Glutamatergic neuron (in vitro differentiated cells): ENCODE measurements around the gene FAM228A. TPM values are rescaled to one million over a fixed set of nuclear protein-coding genes. Genes with fewer than 3 reads are reported as not detected.
"Not testable (repeated sequence)": the region's sequence is repeated elsewhere in the genome, so short reads cannot be mapped to it uniquely, and the experiment has no call there.

Experiments used
- DNase-seq: peaks from one replicate; pipeline ENCODE4 v3.0.0; 2022
- H3K27ac Mint-ChIP-seq: one replicate; pipeline ENCODE4 v1.8.0; 2020; ENCODE audit warnings: mild to moderate bottlenecking, mixed read lengths, inconsistent platforms; ENCODE audit not compliant: unreplicated experiment
- H3K27me3 Mint-ChIP-seq: one replicate; pipeline ENCODE4 v1.8.0; 2020; ENCODE audit warnings: mild to moderate bottlenecking, moderate library complexity, mixed read lengths, inconsistent platforms; ENCODE audit not compliant: unreplicated experiment
- H3K36me3 Mint-ChIP-seq: one replicate; pipeline ENCODE4 v1.8.0; 2020; ENCODE audit warnings: mild to moderate bottlenecking, mixed read lengths, inconsistent platforms; ENCODE audit not compliant: unreplicated experiment
- H3K4me1 Mint-ChIP-seq: one replicate; pipeline ENCODE4 v1.8.0; 2020; ENCODE audit warnings: mild to moderate bottlenecking, low read depth, mixed read lengths, inconsistent platforms; ENCODE audit not compliant: unreplicated experiment
- H3K4me3 Mint-ChIP-seq: one replicate; pipeline ENCODE4 v1.8.0; 2020; ENCODE audit warnings: mild to moderate bottlenecking, mixed read lengths, inconsistent platforms; ENCODE audit not compliant: unreplicated experiment
- H3K9me3 Mint-ChIP-seq: one replicate; pipeline ENCODE4 v1.8.0; 2020; ENCODE audit warnings: mild to moderate bottlenecking, moderate library complexity, mixed read lengths, inconsistent platforms; ENCODE audit not compliant: unreplicated experiment
- long read RNA-seq: library from polyadenylated mRNA; unstranded; transcript quantifications from one replicate; pipeline ENCODE4 v2.0.0, GENCODE V29; 2020; ENCODE audit not compliant: unreplicated experiment
- total RNA-seq: library from RNA; stranded (reverse); fragmentation: NEBNext Ultra II Directional; extraction: Animal tissue kit (Norgen Biotek cat#: 25700); gene quantifications from one replicate; pipeline ENCODE4 v1.2.1, GENCODE V29; 2021; ENCODE audit not compliant: unreplicated experiment
- TF ChIP-seq, protein P1 (sequence below): fragments of 200-600 bp; sonication (generic); IDR thresholded peaks from one replicate; pipeline ENCODE4 v1.5.0; 2021; ENCODE audit not compliant: partially characterized antibody, unreplicated experiment

FAM228A gene
- total RNA-seq, result 0.69 TPM
- long read RNA-seq, result 0 reads

- peaks cover 4% of the 10 kb centered on the region for H3K36me3 Mint-ChIP-seq
- peaks cover 2% of the 10 kb centered on the region for H3K27me3 Mint-ChIP-seq
- TF ChIP-seq, protein P1, sequence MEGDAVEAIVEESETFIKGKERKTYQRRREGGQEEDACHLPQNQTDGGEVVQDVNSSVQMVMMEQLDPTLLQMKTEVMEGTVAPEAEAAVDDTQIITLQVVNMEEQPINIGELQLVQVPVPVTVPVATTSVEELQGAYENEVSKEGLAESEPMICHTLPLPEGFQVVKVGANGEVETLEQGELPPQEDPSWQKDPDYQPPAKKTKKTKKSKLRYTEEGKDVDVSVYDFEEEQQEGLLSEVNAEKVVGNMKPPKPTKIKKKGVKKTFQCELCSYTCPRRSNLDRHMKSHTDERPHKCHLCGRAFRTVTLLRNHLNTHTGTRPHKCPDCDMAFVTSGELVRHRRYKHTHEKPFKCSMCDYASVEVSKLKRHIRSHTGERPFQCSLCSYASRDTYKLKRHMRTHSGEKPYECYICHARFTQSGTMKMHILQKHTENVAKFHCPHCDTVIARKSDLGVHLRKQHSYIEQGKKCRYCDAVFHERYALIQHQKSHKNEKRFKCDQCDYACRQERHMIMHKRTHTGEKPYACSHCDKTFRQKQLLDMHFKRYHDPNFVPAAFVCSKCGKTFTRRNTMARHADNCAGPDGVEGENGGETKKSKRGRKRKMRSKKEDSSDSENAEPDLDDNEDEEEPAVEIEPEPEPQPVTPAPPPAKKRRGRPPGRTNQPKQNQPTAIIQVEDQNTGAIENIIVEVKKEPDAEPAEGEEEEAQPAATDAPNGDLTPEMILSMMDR, result no peak
- H3K27ac Mint-ChIP-seq, result no peak within 1 kb of the TSS
- H3K9me3 Mint-ChIP-seq, result no peaks in the 10 kb centered on the region
- no peaks in the 10 kb centered on the region for H3K4me1 Mint-ChIP-seq
- no peak for DNase-seq
- no peak within 1 kb of the TSS for H3K4me3 Mint-ChIP-seq
Measured at GRCh38 chr2:24174851-24175277, at the start of gene FAM228A. Gene FAM228A (plus strand): TSS chr2:24175053. CDS start chr2:24175481, 428 bp downstream.

GRCh38 chr2:24125956-24126355 is 48.9 kb upstream of the FAM228A start:
- H3K27ac Mint-ChIP-seq, result no peak overlapping the region

DNA sequence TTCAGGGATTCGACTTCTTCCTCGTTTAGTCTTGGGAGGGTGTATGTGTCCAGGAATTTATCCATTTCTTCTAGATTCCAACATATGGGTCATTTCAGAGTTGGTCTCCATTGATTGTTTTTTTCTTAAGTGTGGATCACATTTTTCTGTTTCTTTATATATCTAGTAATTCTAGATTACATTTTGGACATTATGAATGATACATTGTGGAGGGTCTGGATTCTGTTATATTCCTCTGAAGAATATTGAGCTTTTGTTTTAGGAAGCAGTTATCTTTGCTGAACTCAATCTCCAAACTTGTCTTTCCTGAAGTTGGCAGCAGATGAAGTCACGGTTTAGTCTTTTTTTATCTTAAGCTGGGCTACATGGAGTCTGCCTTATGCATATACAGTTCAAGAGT is 42.3 kb upstream of the FAM228A start:
- Mint-ChIP-seq H3K4me3 (no peak overlapping the region), H3K9me3 (peaks cover 2% of the 10 kb centered on the region), H3K27me3 (peaks cover 2% of the 10 kb centered on the region), H3K36me3 (peaks cover 9% of the 10 kb centered on the region), H3K4me1 (no peaks in the 10 kb centered on the region), H3K27ac (no peak overlapping the region)
- TF ChIP-seq, protein P1, result no peak
- DNase-seq, result no peak

More at GRCh38 chr2:24125956-24126355, 48.9 kb upstream of the FAM228A start:
- TF ChIP-seq, protein P1, result no peak
- no peaks in the 10 kb centered on the region for H3K36me3 Mint-ChIP-seq
- peaks cover 9% of the 10 kb centered on the region for H3K4me1 Mint-ChIP-seq
- H3K9me3 Mint-ChIP-seq, result peaks cover 5% of the 10 kb centered on the region
- H3K4me3 Mint-ChIP-seq, result no peak overlapping the region
- H3K27me3 Mint-ChIP-seq, result peaks cover 3% of the 10 kb centered on the region
- no peak for DNase-seq

DNA sequence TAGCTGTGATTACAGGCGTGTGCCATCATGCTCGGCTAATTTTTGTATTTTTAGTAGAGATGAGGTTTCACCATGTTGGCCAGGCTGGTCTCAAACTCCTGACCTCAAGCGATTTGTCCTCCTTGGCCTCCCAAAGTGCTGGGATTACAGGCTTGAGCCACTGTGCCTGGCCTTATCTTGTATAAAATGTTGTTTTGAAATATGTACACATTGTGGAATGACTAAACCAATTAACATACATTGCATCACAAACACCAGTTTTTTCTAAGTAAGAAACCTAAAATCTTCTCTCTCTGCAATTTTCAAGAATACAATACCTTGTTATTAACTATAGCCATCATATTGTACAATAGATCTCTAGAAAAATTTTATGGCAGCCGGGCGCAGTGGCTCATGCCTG is 34.5 kb upstream of the FAM228A start:
- not testable (repeated sequence) for H3K36me3 Mint-ChIP-seq, H3K9me3 Mint-ChIP-seq, DNase-seq, H3K4me1 Mint-ChIP-seq, H3K27ac Mint-ChIP-seq, H3K27me3 Mint-ChIP-seq, H3K4me3 Mint-ChIP-seq

GRCh38 chr2:24147364-24147763 is 27.5 kb upstream of the FAM228A start:
- no peaks in the 10 kb centered on the region for H3K27me3 Mint-ChIP-seq
- DNase-seq, result no peak
- peaks cover 12% of the 10 kb centered on the region for H3K36me3 Mint-ChIP-seq
- TF ChIP-seq, protein P1, result no peak
- H3K9me3 Mint-ChIP-seq, result peaks cover 2% of the 10 kb centered on the region
- no peak overlapping the region for H3K4me3 Mint-ChIP-seq
- H3K27ac Mint-ChIP-seq, result no peak overlapping the region
- H3K4me1 Mint-ChIP-seq, result no peaks in the 10 kb centered on the region
